Measurements from ENCODE around the gene UBR4. TPM values are rescaled to one million over a fixed set of nuclear protein-coding genes. Genes with fewer than 3 reads are reported as not detected.

Gene UBR4
- polyA plus RNA-seq, 1 of the 3 experiments (the other 2 are of a cell fraction) = 68.7 TPM

GRCh38 chr1:19096990-19097389, 113.1 kb downstream of the UBR4 start:
- CTCF ChIA-PET = interaction anchor here (0.7 to 12.3 kb wide), 9 partner anchors 17 to 213 kb away, joined by 3 to 149 read pairs (median 5); no protein-coding TSS in a partner anchor
- H3K36me3 ChIP-seq (replicated peaks in 1 of 2; ENCODE audit: control insufficient read depth in 1 of 2, insufficient read depth in 2 of 2, low read length in 1 of 2) = peaks cover 60 to 100% of the 10 kb centered on the region in 2 experiments

GRCh38 chr1:19096036-19096833, 113.8 kb downstream of the UBR4 start:
- peaks cover 4% of the 10 kb centered on the region for H3F3A ChIP-seq (replicated peaks; ENCODE audit: insufficient read depth)
- H3K9me3 ChIP-seq = no peaks in the 10 kb centered on the region
- no peaks in the 10 kb centered on the region for H3K4me1 ChIP-seq (ENCODE audit: control insufficient read depth in 1 of 2, insufficient read depth in 2 of 2, low read depth in 1 of 2, low read length in 1 of 2)
- no peak overlapping the region for H3K27ac ChIP-seq (ENCODE audit: low read depth in 2 of 2, low read length in 1 of 2)
- peaks cover 61 to 100% of the 10 kb centered on the region in 2 experiments for H3K36me3 ChIP-seq (replicated peaks in 1 of 2; ENCODE audit: control insufficient read depth in 1 of 2, insufficient read depth in 2 of 2, low read length in 1 of 2)
- WGBS (ENCODE audit: low lambda C conversion rate) = 81% methylated on average over 7 of the region's 7 CpGs
- ChIA-PET POLR2A (no interaction called here), CTCF (interaction anchor here (0.6 to 12.3 kb wide), 16 partner anchors 8 to 509 kb away, joined by 3 to 149 read pairs (median 5); no protein-coding TSS in a partner anchor)
- no peak overlapping the region for H3K4me3 ChIP-seq (ENCODE audit: low read depth in 2 of 2, low read length in 1 of 2)
- no peaks in the 10 kb centered on the region for H4K20me1 ChIP-seq (ENCODE audit: insufficient read depth)
- TF ChIP-seq CTCF (IDR thresholded peaks at IDR 0.05) = peak; percentile 49
- peak; percentile 62 for TF ChIP-seq RAD21 (IDR thresholded peaks at IDR 0.05; ENCODE audit: low read length)
- no peak for TF ChIP-seq MAX (IDR thresholded peaks at IDR 0.05; ENCODE audit: low read depth)
- TF ChIP-seq TCF12 (IDR thresholded peaks at IDR 0.05) = no peak
- TF ChIP-seq RXRA (IDR thresholded peaks at IDR 0.05; ENCODE audit: borderline replicate concordance, low read depth) = no peak
- TF ChIP-seq PBX3 (IDR thresholded peaks at IDR 0.05) = no peak
- TF ChIP-seq SMC3 (IDR thresholded peaks at IDR 0.05; ENCODE audit: low read depth, low read length) = peak; percentile 35; the same call in 1 of the 2 replicates
- no peaks in the 10 kb centered on the region for H3K79me2 ChIP-seq (ENCODE audit: insufficient read depth)
- H3K9ac ChIP-seq = no peak overlapping the region
- H3K4me2 ChIP-seq = no peak overlapping the region
- no peaks in the 10 kb centered on the region for H3K9me2 ChIP-seq
- H2AFZ ChIP-seq (ENCODE audit: low read depth) = no peak overlapping the region
- DNase-seq = peak; percentile 37
- no peaks in the 10 kb centered on the region for H3K27me3 ChIP-seq (ENCODE audit: insufficient read depth)

More at GRCh38 chr1:19096990-19097389, 113.1 kb downstream of the UBR4 start:
- Histone ChIP-seq H3K27ac (ENCODE audit: low read depth in 2 of 2, low read length in 1 of 2) (no peak overlapping the region), H3K4me3 (ENCODE audit: low read depth in 2 of 2, low read length in 1 of 2) (no peak overlapping the region), H3K79me2 (ENCODE audit: insufficient read depth) (no peaks in the 10 kb centered on the region), H3K4me2 (no peak overlapping the region), H3K9me2 (no peaks in the 10 kb centered on the region), H3K9ac (no peak overlapping the region), H2AFZ (ENCODE audit: low read depth) (no peak overlapping the region), H3K9me3 (no peaks in the 10 kb centered on the region), H3K27me3 (ENCODE audit: insufficient read depth) (no peaks in the 10 kb centered on the region), H3F3A (replicated peaks; ENCODE audit: insufficient read depth) (peaks cover under 1% of the 10 kb centered on the region), H4K20me1 (ENCODE audit: insufficient read depth) (no peaks in the 10 kb centered on the region), H3K4me1 (ENCODE audit: control insufficient read depth in 1 of 2, insufficient read depth in 2 of 2, low read depth in 1 of 2, low read length in 1 of 2) (no peaks in the 10 kb centered on the region)
- DNase-seq = no peak
- TF ChIP-seq PBX3 (IDR thresholded peaks at IDR 0.05) = no peak
- TF ChIP-seq TEAD4 (IDR thresholded peaks at IDR 0.05; ENCODE audit: borderline replicate concordance, insufficient read depth) = no peak
- TF ChIP-seq CHD2 (IDR thresholded peaks at IDR 0.05; ENCODE audit: low read length, partially characterized antibody) = no peak
- no peak for TF ChIP-seq NRF1 (IDR thresholded peaks at IDR 0.05; ENCODE audit: low read depth, low read length)
- no peak for TF ChIP-seq YY1 (IDR thresholded peaks at IDR 0.05; ENCODE audit: low read depth)
- no peak for TF ChIP-seq USF2 (IDR thresholded peaks at IDR 0.05; ENCODE audit: borderline replicate concordance, low read depth, low read length)
- TF ChIP-seq RFX5 (IDR thresholded peaks at IDR 0.05; ENCODE audit: low read length) = no peak
- 98% methylated on average over 5 of the region's 5 CpGs for WGBS (ENCODE audit: low lambda C conversion rate)
- POLR2A ChIA-PET = no interaction called here
